ENCODE data around the gene RACGAP1. TPM values are rescaled to one million over a fixed set of nuclear protein-coding genes. Genes with fewer than 3 reads are reported as not detected.

Gene RACGAP1
- polyA plus RNA-seq (ENCODE audit: insufficient read length in 4 of 4) = 10 to 100 TPM; 44.5 to 53.4 (median 47.8) TPM

- DNase-seq (ENCODE audit: low read depth in 4 of 4, low spot score in 2 of 4) = peak; percentile 97 to 99 (median 98)
Measured at GRCh38 chr12:50025187-50026059, at the start of gene RACGAP1. Gene RACGAP1 (minus strand): TSS chr12:50025494. CDS start chr12:50016715, 8,779 bp downstream.

- DNase-seq (ENCODE audit: low read depth in 4 of 4, low spot score in 2 of 4) = no peak
Measured at GRCh38 chr12:50073712-50074111, 48.4 kb upstream of the RACGAP1 start.

- no peak for DNase-seq (ENCODE audit: low read depth in 4 of 4, low spot score in 2 of 4)
Measured at GRCh38 chr12:50073206-50073605, 47.9 kb upstream of the RACGAP1 start.

- no peak for DNase-seq (ENCODE audit: low read depth in 4 of 4, low spot score in 2 of 4)
Measured at GRCh38 chr12:50072198-50072907, 47.1 kb upstream of the RACGAP1 start.

GRCh38 chr12:50070314-50071060, 45.2 kb upstream of the RACGAP1 start:
- peak in 2 of 4 donors; percentile 68 to 82 for DNase-seq (ENCODE audit: low read depth in 4 of 4, low spot score in 2 of 4)

- DNase-seq (ENCODE audit: low read depth in 4 of 4, low spot score in 2 of 4) = no peak
Measured at GRCh38 chr12:50069539-50069938, 44.2 kb upstream of the RACGAP1 start.

GRCh38 chr12:50069069-50069468, 43.8 kb upstream of the RACGAP1 start:
- no peak for DNase-seq (ENCODE audit: low read depth in 4 of 4, low spot score in 2 of 4)

GRCh38 chr12:50066402-50066801, 41.1 kb upstream of the RACGAP1 start:
- no peak for DNase-seq (ENCODE audit: low read depth in 4 of 4, low spot score in 2 of 4)

GRCh38 chr12:50065726-50066310, 40.5 kb upstream of the RACGAP1 start:
- DNase-seq (ENCODE audit: low read depth in 4 of 4, low spot score in 2 of 4) = no peak

GRCh38 chr12:50062728-50063460, 37.6 kb upstream of the RACGAP1 start:
- no peak for DNase-seq (ENCODE audit: low read depth in 4 of 4, low spot score in 2 of 4)

- DNase-seq (ENCODE audit: low read depth in 4 of 4, low spot score in 2 of 4) = no peak
Measured at GRCh38 chr12:50061946-50062686, 36.8 kb upstream of the RACGAP1 start.

- DNase-seq (ENCODE audit: low read depth in 4 of 4, low spot score in 2 of 4) = no peak
Measured at GRCh38 chr12:50061171-50061570, 35.9 kb upstream of the RACGAP1 start.

GRCh38 chr12:50060120-50060468, 34.8 kb upstream of the RACGAP1 start:
- no peak for DNase-seq (ENCODE audit: low read depth in 4 of 4, low spot score in 2 of 4)

GRCh38 chr12:50059440-50060119, 34.3 kb upstream of the RACGAP1 start:
- no peak for DNase-seq (ENCODE audit: low read depth in 4 of 4, low spot score in 2 of 4)

GRCh38 chr12:50058743-50059312, 33.5 kb upstream of the RACGAP1 start:
- no peak for DNase-seq (ENCODE audit: low read depth in 4 of 4, low spot score in 2 of 4)

- no peak for DNase-seq (ENCODE audit: low read depth in 4 of 4, low spot score in 2 of 4)
Measured at GRCh38 chr12:50057896-50058670, 32.8 kb upstream of the RACGAP1 start.

- DNase-seq (ENCODE audit: low read depth in 4 of 4, low spot score in 2 of 4) = no peak
Measured at GRCh38 chr12:50057000-50057841, 31.9 kb upstream of the RACGAP1 start, which contains the start of gene ASIC1. Gene ASIC1 (plus strand): TSS chr12:50057596. CDS start chr12:50058767, 1,171 bp downstream.

Data from left renal cortex interstitium (tissue), 4 donors.